ENCODE measurements around the gene ATAD3C. TPM values are rescaled to one million over a fixed set of nuclear protein-coding genes. Genes with fewer than 3 reads are reported as not detected.
"Not testable (repeated sequence)": the region's sequence is repeated elsewhere in the genome, so short reads cannot be mapped to it uniquely, and the experiment has no call there.

Gene ATAD3C
- polyA plus RNA-seq, 2 donors: 1.8 to 2.1 TPM

- H3K27ac ChIP-seq (ENCODE audit: low read depth in 2 of 2, low read length in 1 of 2): peak overlapping the region in 1 of 2 donors; percentile 37
- no peaks in the 10 kb centered on the region for H3K9me3 ChIP-seq (ENCODE audit: control insufficient read depth in 2 of 2, insufficient read depth in 1 of 2, low read depth in 1 of 2, low read length in 1 of 2)
- WGBS, 2 donors: 66 to 72% methylated on average over 26 of the region's 26 CpGs
- peaks cover 0 to 18% of the 10 kb centered on the region in 2 donors for H3K4me1 ChIP-seq (ENCODE audit: control insufficient read depth in 2 of 2, insufficient read depth in 2 of 2, low read length in 1 of 2)
- no peak overlapping the region for H3K4me3 ChIP-seq (ENCODE audit: low read depth in 1 of 2, low read length in 2 of 2)
- no peaks in the 10 kb centered on the region for H3K27me3 ChIP-seq (ENCODE audit: control insufficient read depth in 1 of 2, insufficient read depth in 2 of 2, low read length in 2 of 2)
- H3K36me3 ChIP-seq (ENCODE audit: control insufficient read depth in 2 of 2, insufficient read depth in 2 of 2, low read length in 1 of 2): peaks cover 0 to 2% of the 10 kb centered on the region in 2 donors
These were observed 9.1 kb upstream of the ATAD3C start for GRCh38 chr1:1440262-1441001.

- H3K27me3 ChIP-seq (ENCODE audit: control insufficient read depth in 1 of 2, insufficient read depth in 2 of 2, low read length in 2 of 2): no peaks in the 10 kb centered on the region
- no peaks in the 10 kb centered on the region for H3K9me3 ChIP-seq (ENCODE audit: control insufficient read depth in 2 of 2, insufficient read depth in 1 of 2, low read depth in 1 of 2, low read length in 1 of 2)
- peaks cover 0 to 2% of the 10 kb centered on the region in 2 donors for H3K36me3 ChIP-seq (ENCODE audit: control insufficient read depth in 2 of 2, insufficient read depth in 2 of 2, low read length in 1 of 2)
- WGBS, 2 donors: 34% methylated on average over 23 to 29 of the region's 29 CpGs
- no peak overlapping the region for H3K27ac ChIP-seq (ENCODE audit: low read depth in 2 of 2, low read length in 1 of 2)
- H3K4me1 ChIP-seq (ENCODE audit: control insufficient read depth in 2 of 2, insufficient read depth in 2 of 2, low read length in 1 of 2): peaks cover 0 to 13% of the 10 kb centered on the region in 2 donors
- H3K4me3 ChIP-seq (ENCODE audit: low read depth in 1 of 2, low read length in 2 of 2): no peak overlapping the region
These were observed 8.2 kb upstream of the ATAD3C start for GRCh38 chr1:1441002-1441888.

- H3K27me3 ChIP-seq (ENCODE audit: control insufficient read depth in 1 of 2, insufficient read depth in 2 of 2, low read length in 2 of 2): no peaks in the 10 kb centered on the region
- no peaks in the 10 kb centered on the region for H3K9me3 ChIP-seq (ENCODE audit: control insufficient read depth in 2 of 2, insufficient read depth in 1 of 2, low read depth in 1 of 2, low read length in 1 of 2)
- no peak overlapping the region for H3K27ac ChIP-seq (ENCODE audit: low read depth in 2 of 2, low read length in 1 of 2)
- no peaks in the 10 kb centered on the region for H3K36me3 ChIP-seq (ENCODE audit: control insufficient read depth in 2 of 2, insufficient read depth in 2 of 2, low read length in 1 of 2)
- peaks cover 0 to 5% of the 10 kb centered on the region in 2 donors for H3K4me1 ChIP-seq (ENCODE audit: control insufficient read depth in 2 of 2, insufficient read depth in 2 of 2, low read length in 1 of 2)
- no peak overlapping the region for H3K4me3 ChIP-seq (ENCODE audit: low read depth in 1 of 2, low read length in 2 of 2)
- WGBS, 2 donors: 75 to 81% methylated on average over 31 to 32 of the region's 32 CpGs
These were observed 7.3 kb upstream of the ATAD3C start for GRCh38 chr1:1442069-1442770.

- H3K4me3 ChIP-seq (ENCODE audit: low read depth in 1 of 2, low read length in 2 of 2); H3K27ac ChIP-seq (ENCODE audit: low read depth in 2 of 2, low read length in 1 of 2); H3K9me3 ChIP-seq (ENCODE audit: control insufficient read depth in 2 of 2, insufficient read depth in 1 of 2, low read depth in 1 of 2, low read length in 1 of 2); H3K4me1 ChIP-seq (ENCODE audit: control insufficient read depth in 2 of 2, insufficient read depth in 2 of 2, low read length in 1 of 2); H3K27me3 ChIP-seq (ENCODE audit: control insufficient read depth in 1 of 2, insufficient read depth in 2 of 2, low read length in 2 of 2); H3K36me3 ChIP-seq (ENCODE audit: control insufficient read depth in 2 of 2, insufficient read depth in 2 of 2, low read length in 1 of 2): not testable (repeated sequence)
- WGBS, 2 donors: 93% methylated on average over 17 to 19 of the region's 19 CpGs
These were observed 2.9 kb upstream of the ATAD3C start for GRCh38 chr1:1446631-1447030.

GRCh38 chr1:1450616-1451015 is 1.1 kb downstream of the ATAD3C start:
- not testable (repeated sequence) for H3K9me3 ChIP-seq (ENCODE audit: control insufficient read depth in 2 of 2, insufficient read depth in 1 of 2, low read depth in 1 of 2, low read length in 1 of 2); H3K4me3 ChIP-seq (ENCODE audit: low read depth in 1 of 2, low read length in 2 of 2); H3K27me3 ChIP-seq (ENCODE audit: control insufficient read depth in 1 of 2, insufficient read depth in 2 of 2, low read length in 2 of 2); H3K27ac ChIP-seq (ENCODE audit: low read depth in 2 of 2, low read length in 1 of 2); H3K4me1 ChIP-seq (ENCODE audit: control insufficient read depth in 2 of 2, insufficient read depth in 2 of 2, low read length in 1 of 2); H3K36me3 ChIP-seq (ENCODE audit: control insufficient read depth in 2 of 2, insufficient read depth in 2 of 2, low read length in 1 of 2)
- WGBS, 2 donors: 81 to 83% methylated on average over 21 to 22 of the region's 22 CpGs

GRCh38 chr1:1451696-1452364 is 2.3 kb downstream of the ATAD3C start:
- Histone ChIP-seq H3K27me3 (ENCODE audit: control insufficient read depth in 1 of 2, insufficient read depth in 2 of 2, low read length in 2 of 2) (no peaks in the 10 kb centered on the region), H3K9me3 (ENCODE audit: control insufficient read depth in 2 of 2, insufficient read depth in 1 of 2, low read depth in 1 of 2, low read length in 1 of 2) (no peaks in the 10 kb centered on the region), H3K36me3 (ENCODE audit: control insufficient read depth in 2 of 2, insufficient read depth in 2 of 2, low read length in 1 of 2) (no peaks in the 10 kb centered on the region), H3K4me1 (ENCODE audit: control insufficient read depth in 2 of 2, insufficient read depth in 2 of 2, low read length in 1 of 2) (no peaks in the 10 kb centered on the region), H3K4me3 (ENCODE audit: low read depth in 1 of 2, low read length in 2 of 2) (no peak overlapping the region), H3K27ac (ENCODE audit: low read depth in 2 of 2, low read length in 1 of 2) (no peak overlapping the region)
- WGBS, 2 donors: 82 to 85% methylated on average over 26 of the region's 26 CpGs

- H3K27ac ChIP-seq (ENCODE audit: low read depth in 2 of 2, low read length in 1 of 2); H3K36me3 ChIP-seq (ENCODE audit: control insufficient read depth in 2 of 2, insufficient read depth in 2 of 2, low read length in 1 of 2); H3K27me3 ChIP-seq (ENCODE audit: control insufficient read depth in 1 of 2, insufficient read depth in 2 of 2, low read length in 2 of 2); H3K4me3 ChIP-seq (ENCODE audit: low read depth in 1 of 2, low read length in 2 of 2); H3K4me1 ChIP-seq (ENCODE audit: control insufficient read depth in 2 of 2, insufficient read depth in 2 of 2, low read length in 1 of 2); H3K9me3 ChIP-seq (ENCODE audit: control insufficient read depth in 2 of 2, insufficient read depth in 1 of 2, low read depth in 1 of 2, low read length in 1 of 2): not testable (repeated sequence)
- 48 to 56% methylated on average over 8 of the region's 8 CpGs for WGBS, 2 donors
These were observed 2.9 kb downstream of the ATAD3C start for GRCh38 chr1:1452365-1452739.

- no peaks in the 10 kb centered on the region for H3K27me3 ChIP-seq (ENCODE audit: control insufficient read depth in 1 of 2, insufficient read depth in 2 of 2, low read length in 2 of 2)
- WGBS, 2 donors: 89 to 93% methylated on average over 16 of the region's 16 CpGs
- no peaks in the 10 kb centered on the region for H3K9me3 ChIP-seq (ENCODE audit: control insufficient read depth in 2 of 2, insufficient read depth in 1 of 2, low read depth in 1 of 2, low read length in 1 of 2)
- H3K4me3 ChIP-seq (ENCODE audit: low read depth in 1 of 2, low read length in 2 of 2): no peak overlapping the region
- H3K4me1 ChIP-seq (ENCODE audit: control insufficient read depth in 2 of 2, insufficient read depth in 2 of 2, low read length in 1 of 2): no peaks in the 10 kb centered on the region
- H3K27ac ChIP-seq (ENCODE audit: low read depth in 2 of 2, low read length in 1 of 2): no peak overlapping the region
- H3K36me3 ChIP-seq (ENCODE audit: control insufficient read depth in 2 of 2, insufficient read depth in 2 of 2, low read length in 1 of 2): no peaks in the 10 kb centered on the region
These were observed 3.4 kb downstream of the ATAD3C start for GRCh38 chr1:1452882-1453281.

Data from esophagus (tissue), 2 donors.